ENCODE results near the gene ZNF266. TPM values are rescaled to one million over a fixed set of nuclear protein-coding genes. Genes with fewer than 3 reads are reported as not detected.

ZNF266 gene
- total and polyA plus RNA-seq, 2 donors (not counting 3 experiments of a cell fraction or from before 2014, with no cell fraction given) = 16.7 TPM

GRCh38 chr19:9381361-9381785, 54.0 kb downstream of the ZNF266 start:
- H3K27ac ChIP-seq (ENCODE audit: insufficient read depth, low read depth, low read length) = no peak overlapping the region
- H3K79me2 ChIP-seq (ENCODE audit: control insufficient read depth, insufficient read depth, low read length) = no peaks in the 10 kb centered on the region
- H3K4me3 ChIP-seq (replicated peaks in 1 of 3; ENCODE audit: insufficient read depth in 1 of 3, low read depth in 1 of 3, low read length in 3 of 3) = no peak overlapping the region
- H4K20me1 ChIP-seq (replicated peaks; ENCODE audit: control insufficient read depth, extremely low read depth, insufficient read depth, low read length) = no peaks in the 10 kb centered on the region
- peaks cover 11% of the 10 kb centered on the region for H3K9me3 ChIP-seq (replicated peaks; ENCODE audit: control insufficient read depth, insufficient read depth, low read length)
- peaks cover 0 to 2% of the 10 kb centered on the region in 2 experiments for H3K36me3 ChIP-seq (ENCODE audit: control insufficient read depth in 2 of 2, extremely low read depth in 1 of 2, insufficient read depth in 2 of 2, low read length in 2 of 2)
- H3K9me1 ChIP-seq (replicated peaks; ENCODE audit: control insufficient read depth, extremely low read depth, insufficient read depth, low read length) = no peaks in the 10 kb centered on the region
- H3K9ac ChIP-seq (replicated peaks; ENCODE audit: extremely low read depth, insufficient read depth, low read length) = no peak overlapping the region
- intact Hi-C loops (cut with micrococcal nuclease) (no loop called here), dilution Hi-C loops (cut with MboI; ENCODE audit: extremely low pct_ligation_motif_present, low sequenced_read_pairs) (no loop called here)
- H3K4me2 ChIP-seq (ENCODE audit: insufficient read depth, low read length) = no peak overlapping the region
- no TSS peak for BruUV-seq (replicated peaks)
- H3K4me1 ChIP-seq (ENCODE audit: control insufficient read depth, extremely low read depth, insufficient read depth, low read length) = no peaks in the 10 kb centered on the region
- no peak overlapping the region for H2AFZ ChIP-seq (ENCODE audit: low read depth, low read length)
- POLR2A ChIA-PET = no interaction called here
- H3K27me3 ChIP-seq (ENCODE audit: control insufficient read depth in 2 of 2, insufficient read depth in 2 of 2, low read length in 2 of 2) = no peaks in the 10 kb centered on the region
- FAIRE-seq = no peak
- no peak for DNase-seq (ENCODE audit: low read depth, low spot score)
- CTCF ChIA-PET = no interaction called here
- TF ChIP-seq POLR2A (IDR thresholded peaks at IDR 0.05; ENCODE audit: low read depth, low read length) = no peak
- TF ChIP-seq EZH2 (IDR thresholded peaks at IDR 0.05; ENCODE audit: borderline replicate concordance, low read depth, low read length, severe bottlenecking) = no peak
- TF ChIP-seq POLR2AphosphoS5 (IDR thresholded peaks at IDR 0.05; ENCODE audit: insufficient read depth, low read depth, low read length) = no peak
- TF ChIP-seq MAX (IDR thresholded peaks at IDR 0.05; ENCODE audit: insufficient read depth, insufficient read length) = no peak
- TF ChIP-seq GATA2 (IDR thresholded peaks at IDR 0.05; ENCODE audit: insufficient read depth, insufficient read length, low read depth, low read length) = no peak
- no peak for TF ChIP-seq FOS (IDR thresholded peaks at IDR 0.05; ENCODE audit: borderline replicate concordance, insufficient read depth, low read length)
- TF ChIP-seq CTCF (IDR thresholded peaks at IDR 0.05; ENCODE audit: extremely low read depth in 1 of 2, insufficient read depth in 1 of 2, low read depth in 1 of 2, low read length in 2 of 2) = no peak
- no peak for TF ChIP-seq JUN (IDR thresholded peaks at IDR 0.05; ENCODE audit: borderline replicate concordance, insufficient read depth, insufficient read length, low read depth)
- no peak for TF ChIP-seq MYC (IDR thresholded peaks at IDR 0.05; ENCODE audit: low read depth, low read length)

All from endothelial cell of umbilical vein (primary cell).